G401 (cell line): ENCODE measurements around the gene PCBP1. TPM values are rescaled to one million over a fixed set of nuclear protein-coding genes. Genes with fewer than 3 reads are reported as not detected.
"Not testable (repeated sequence)": the region's sequence is repeated elsewhere in the genome, so short reads cannot be mapped to it uniquely, and the experiment has no call there.

ENCODE experiments used
- DNase-seq: peaks from one replicate; pipeline ENCODE4 v3.0.0-alpha.2; 2015; ENCODE audit warnings: low spot score
- in situ Hi-C: cut with HindIII; loops from 2 replicates; pipeline ENCODE4 v1.10.0; 2016; ENCODE audit warnings: low sequenced_read_pairs, mixed read lengths
- total RNA-seq: library from RNA; depleted of rRNA; stranded (reverse); fragments of >200 nt; shearing (Covaris generic); gene quantifications from 2 replicates; pipeline ENCODE4 v1.2.3, GENCODE V29; 2014

The PCBP1 gene
- total RNA-seq, 1 experiment from 2014 or later, result 167 TPM

GRCh38 chr2:70118798-70119454 lies 31.6 kb downstream of the PCBP1 start:
- no peak for DNase-seq

GRCh38 chr2:70121627-70122372 lies 34.5 kb downstream of the PCBP1 start:
- DNase-seq, result no peak
- in situ Hi-C loops, result no loop called here

More at GRCh38 chr2:70118798-70119454, 31.6 kb downstream of the PCBP1 start:
- in situ Hi-C loops, result no loop called here

GRCh38 chr2:70122470-70122869 lies 35.2 kb downstream of the PCBP1 start:
- no peak for DNase-seq
- in situ Hi-C loops, result no loop called here

GRCh38 chr2:70123051-70123828 lies 36.0 kb downstream of the PCBP1 start:
- peak; percentile 75 for DNase-seq
- in situ Hi-C loops, result no loop called here

- no peak for DNase-seq
- in situ Hi-C loops, result no loop called here
Measured at GRCh38 chr2:70123829-70124116, 36.5 kb downstream of the PCBP1 start.

GRCh38 chr2:70124983-70125480 lies 37.8 kb downstream of the PCBP1 start:
- DNase-seq, result peak; percentile 70

GRCh38 chr2:70125498-70125898 lies 38.2 kb downstream of the PCBP1 start:
- DNase-seq, result no peak
- in situ Hi-C loops, result no loop called here

More at GRCh38 chr2:70124983-70125480, 37.8 kb downstream of the PCBP1 start:
- in situ Hi-C loops, result no loop called here

- DNase-seq, result no peak
- in situ Hi-C loops, result no loop called here
Measured at GRCh38 chr2:70126413-70126812, 39.1 kb downstream of the PCBP1 start.

- in situ Hi-C loops, result no loop called here
Measured at GRCh38 chr2:70128005-70128404, 40.7 kb downstream of the PCBP1 start.

GRCh38 chr2:70131344-70132143 lies 44.3 kb downstream of the PCBP1 start:
- in situ Hi-C loops, DNase-seq: not testable (repeated sequence)

More at GRCh38 chr2:70128005-70128404, 40.7 kb downstream of the PCBP1 start:
- DNase-seq, result no peak

GRCh38 chr2:70132244-70133126 lies 45.2 kb downstream of the PCBP1 start:
- in situ Hi-C loops, result no loop called here
- peak; percentile 97 for DNase-seq

GRCh38 chr2:70133127-70133452 lies 45.8 kb downstream of the PCBP1 start:
- no peak for DNase-seq
- in situ Hi-C loops, result no loop called here

- peak; percentile 58 for DNase-seq
- in situ Hi-C loops, result no loop called here
Measured at GRCh38 chr2:70133491-70134322, 46.4 kb downstream of the PCBP1 start.

GRCh38 chr2:70134323-70134983 lies 47.2 kb downstream of the PCBP1 start:
- in situ Hi-C loops, DNase-seq: not testable (repeated sequence)
